Testis (tissue), 2 donors: ENCODE data around the gene SRBD1.

ENCODE experiments used
- CTCF ChIP-seq, 3 experiments: fragments of 450-650 bp in 2 of 3; fragments of 200-600 bp in 1 of 3; sonication (generic) in 1 of 3; IDR thresholded peaks; one replicate each; pipeline ENCODE4 v1.5.1; 2016 to 2019; ENCODE audit warnings: antibody characterized with exemption in 3 of 3, mild to moderate bottlenecking in 2 of 3, moderate library complexity in 1 of 3
- POLR2A ChIP-seq: fragments of 450-650 bp; IDR thresholded peaks from one replicate; pipeline ENCODE4 v1.6.1; 2017; ENCODE audit warnings: antibody characterized with exemption, mild to moderate bottlenecking, moderate library complexity

GRCh38 chr2:45470531-45470930, 140.5 kb downstream of the SRBD1 start:
- no peak for TF ChIP-seq CTCF (IDR thresholded peaks at IDR 0.05)
- TF ChIP-seq POLR2A, result no peak
